Measurements from ENCODE around the gene IRF4. TPM values are rescaled to one million over a fixed set of nuclear protein-coding genes. Genes with fewer than 3 reads are reported as not detected.
A peak's percentile ranks its signal among the peaks of the same experiment; 100 is the strongest.

Gene IRF4
- total and polyA plus RNA-seq, 2 donors (not counting 3 experiments of a cell fraction or from before 2014, with no cell fraction given), result not detected

GRCh38 chr6:355373-356208, 36.0 kb upstream of the IRF4 start:
- Histone ChIP-seq H3K9me1 (replicated peaks; ENCODE audit: control insufficient read depth, extremely low read depth, insufficient read depth, low read length) (no peaks in the 10 kb centered on the region), H2AFZ (ENCODE audit: low read depth, low read length) (no peak overlapping the region), H3K4me3 (replicated peaks in 1 of 3; ENCODE audit: insufficient read depth in 1 of 3, low read depth in 1 of 3, low read length in 3 of 3) (no peak overlapping the region), H3K27me3 (ENCODE audit: control insufficient read depth in 2 of 2, insufficient read depth in 2 of 2, low read length in 2 of 2) (no peaks in the 10 kb centered on the region), H3K79me2 (ENCODE audit: control insufficient read depth, insufficient read depth, low read length) (no peaks in the 10 kb centered on the region), H3K9ac (replicated peaks; ENCODE audit: extremely low read depth, insufficient read depth, low read length) (no peak overlapping the region), H3K27ac (ENCODE audit: insufficient read depth, low read depth, low read length) (no peak overlapping the region), H3K4me2 (ENCODE audit: insufficient read depth, low read length) (no peak overlapping the region), H4K20me1 (replicated peaks; ENCODE audit: control insufficient read depth, extremely low read depth, insufficient read depth, low read length) (no peaks in the 10 kb centered on the region), H3K4me1 (ENCODE audit: control insufficient read depth, extremely low read depth, insufficient read depth, low read length) (no peaks in the 10 kb centered on the region), H3K9me3 (replicated peaks; ENCODE audit: control insufficient read depth, insufficient read depth, low read length) (no peaks in the 10 kb centered on the region), H3K36me3 (ENCODE audit: control insufficient read depth in 2 of 2, extremely low read depth in 1 of 2, insufficient read depth in 2 of 2, low read length in 2 of 2) (no peaks in the 10 kb centered on the region)
- peak; percentile 59 for FAIRE-seq
- CTCF ChIA-PET, result interaction anchor here (0.6 to 1.6 kb wide), 3 partner anchors 11 to 30 kb away, joined by 3 to 4 read pairs (median 3); no protein-coding TSS in a partner anchor
- POLR2A ChIA-PET, result no interaction called here
- TF ChIP-seq, protein P1, sequence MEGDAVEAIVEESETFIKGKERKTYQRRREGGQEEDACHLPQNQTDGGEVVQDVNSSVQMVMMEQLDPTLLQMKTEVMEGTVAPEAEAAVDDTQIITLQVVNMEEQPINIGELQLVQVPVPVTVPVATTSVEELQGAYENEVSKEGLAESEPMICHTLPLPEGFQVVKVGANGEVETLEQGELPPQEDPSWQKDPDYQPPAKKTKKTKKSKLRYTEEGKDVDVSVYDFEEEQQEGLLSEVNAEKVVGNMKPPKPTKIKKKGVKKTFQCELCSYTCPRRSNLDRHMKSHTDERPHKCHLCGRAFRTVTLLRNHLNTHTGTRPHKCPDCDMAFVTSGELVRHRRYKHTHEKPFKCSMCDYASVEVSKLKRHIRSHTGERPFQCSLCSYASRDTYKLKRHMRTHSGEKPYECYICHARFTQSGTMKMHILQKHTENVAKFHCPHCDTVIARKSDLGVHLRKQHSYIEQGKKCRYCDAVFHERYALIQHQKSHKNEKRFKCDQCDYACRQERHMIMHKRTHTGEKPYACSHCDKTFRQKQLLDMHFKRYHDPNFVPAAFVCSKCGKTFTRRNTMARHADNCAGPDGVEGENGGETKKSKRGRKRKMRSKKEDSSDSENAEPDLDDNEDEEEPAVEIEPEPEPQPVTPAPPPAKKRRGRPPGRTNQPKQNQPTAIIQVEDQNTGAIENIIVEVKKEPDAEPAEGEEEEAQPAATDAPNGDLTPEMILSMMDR (IDR thresholded peaks at IDR 0.05; ENCODE audit: extremely low read depth in 1 of 2, insufficient read depth in 1 of 2, low read depth in 1 of 2, low read length in 2 of 2), result no peak
- TF ChIP-seq MAX (IDR thresholded peaks at IDR 0.05; ENCODE audit: insufficient read depth, insufficient read length) (no peak), MYC (IDR thresholded peaks at IDR 0.05; ENCODE audit: low read depth, low read length) (no peak), GATA2 (IDR thresholded peaks at IDR 0.05; ENCODE audit: insufficient read depth, insufficient read length, low read depth, low read length) (no peak), POLR2AphosphoS5 (IDR thresholded peaks at IDR 0.05; ENCODE audit: insufficient read depth, low read depth, low read length) (no peak), FOS (IDR thresholded peaks at IDR 0.05; ENCODE audit: borderline replicate concordance, insufficient read depth, low read length) (no peak), EZH2 (IDR thresholded peaks at IDR 0.05; ENCODE audit: borderline replicate concordance, low read depth, low read length, severe bottlenecking) (no peak), JUN (IDR thresholded peaks at IDR 0.05; ENCODE audit: borderline replicate concordance, insufficient read depth, insufficient read length, low read depth) (no peak), POLR2A (IDR thresholded peaks at IDR 0.05; ENCODE audit: low read depth, low read length) (no peak)
- intact Hi-C loops (cut with micrococcal nuclease), result no loop called here
- dilution Hi-C loops (cut with MboI; ENCODE audit: extremely low pct_ligation_motif_present, low sequenced_read_pairs), result no loop called here
- DNase-seq (ENCODE audit: low read depth, low spot score), result no peak
- BruUV-seq (replicated peaks), result no TSS peak
